Natural killer cell (primary cell): ENCODE results near the gene PTPRN2. TPM values are rescaled to one million over a fixed set of nuclear protein-coding genes. Genes with fewer than 3 reads are reported as not detected.

Source experiments
- ATAC-seq, 3 donors: fragments of 150-1000 bp in 2 of 3; fragments of 200-7000 bp in 1 of 3; cut with Tn5 transposase; 1 replicate in 1 of 3; 2 replicates in 2 of 3; pipeline ENCODE4 v1.10.0; 2021; ENCODE audit warnings: mild to moderate bottlenecking in 2 of 3, moderate library complexity in 2 of 3
- DNase-seq, 2 donors: peaks; one replicate each; pipeline versions ENCODE4 v3.0.0 to v3.0.0-alpha.2; 2013 to 2021; ENCODE audit warnings: mixed read lengths in 1 of 2
- H3K27ac ChIP-seq: one replicate; pipeline ENCODE4 v1.5.1; 2013; ENCODE audit warnings: mild to moderate bottlenecking, low read length
- H3K27me3 ChIP-seq: one replicate; pipeline ENCODE4 v1.6.1; 2013; ENCODE audit warnings: low read length; ENCODE audit not compliant: control insufficient read depth, insufficient read depth
- H3K36me3 ChIP-seq: one replicate; pipeline ENCODE4 v1.6.1; 2013; ENCODE audit warnings: low read length; ENCODE audit not compliant: control insufficient read depth, insufficient read depth
- H3K4me1 ChIP-seq: one replicate; pipeline ENCODE4 v1.6.1; 2013; ENCODE audit warnings: low read length; ENCODE audit not compliant: control insufficient read depth, insufficient read depth
- H3K4me3 ChIP-seq: one replicate; pipeline ENCODE4 v1.5.1; 2013; ENCODE audit warnings: low read length
- H3K9me3 ChIP-seq: one replicate; pipeline ENCODE4 v1.6.1; 2013; ENCODE audit warnings: low read length; ENCODE audit not compliant: control insufficient read depth, insufficient read depth
- H3K27ac Mint-ChIP-seq, 2 donors: one replicate each; pipeline ENCODE4 v1.8.0; 2022; ENCODE audit warnings: mild to moderate bottlenecking in 2 of 2, mixed read lengths in 2 of 2, moderate library complexity in 1 of 2
- H3K27me3 Mint-ChIP-seq, 2 donors: one replicate each; pipeline ENCODE4 v1.8.0; 2022; ENCODE audit warnings: low read depth in 2 of 2, mixed read lengths in 2 of 2
- H3K36me3 Mint-ChIP-seq: one replicate; pipeline ENCODE4 v1.8.0; 2022; ENCODE audit warnings: mixed read lengths
- H3K4me1 Mint-ChIP-seq, 2 donors: one replicate each; pipeline ENCODE4 v1.8.0; 2022; ENCODE audit warnings: mixed read lengths in 2 of 2
- H3K4me3 Mint-ChIP-seq: one replicate; pipeline ENCODE4 v1.8.0; 2022; ENCODE audit warnings: mild to moderate bottlenecking, moderate library complexity, mixed read lengths
- H3K9me3 Mint-ChIP-seq, 2 donors: one replicate each; pipeline ENCODE4 v1.8.0; 2022; ENCODE audit warnings: mixed read lengths in 2 of 2
- CTCF ChIP-seq: fragments of 200-600 bp; IDR thresholded peaks from one replicate; pipeline ENCODE4 v1.8.0; 2022; ENCODE audit warnings: antibody characterized with exemption
- WGBS: methylation state at CpG from one replicate; pipeline ENCODE4 v1.1.7; 2013; ENCODE audit warnings: missing lambda C conversion rate; ENCODE audit not compliant: insufficient coverage; 5-methylcytosine and 5-hydroxymethylcytosine counted together
- intact Hi-C: fragments of 100-400 bp; cut with micrococcal nuclease; formaldehyde crosslinking; loops from one replicate; pipeline ENCODE4 v1.14.2; 2022
- total RNA-seq, 4 donors: library from RNA; stranded (reverse); fragments of 120-200 nt in 1 of 4; gene quantifications; one replicate each; pipeline versions ENCODE4 v1.2.3 to v1.2.4, GENCODE V29; 2013 to 2022

Gene PTPRN2
- total RNA-seq, 3 donors from 2014 or later (not counting 1 experiment from before 2014, with no cell fraction given), result 1.3 to 2.5 (median 1.9) TPM

- no peaks in the 10 kb centered on the region for H3K27me3 ChIP-seq
- no peaks in the 10 kb centered on the region for H3K9me3 Mint-ChIP-seq
- H3K4me1 Mint-ChIP-seq, result no peaks in the 10 kb centered on the region
- WGBS, result 82% methylated on average over 4 of the region's 4 CpGs
- ATAC-seq (no peak), DNase-seq (no peak)
- H3K4me3 Mint-ChIP-seq, result no peak overlapping the region
- intact Hi-C loops, result no loop called here
- H3K27ac ChIP-seq, result no peak overlapping the region
- no peak for TF ChIP-seq CTCF
- H3K27ac Mint-ChIP-seq, result no peak overlapping the region
- no peaks in the 10 kb centered on the region for H3K36me3 ChIP-seq
- H3K4me3 ChIP-seq, result no peak overlapping the region
- no peaks in the 10 kb centered on the region for H3K27me3 Mint-ChIP-seq
- H3K36me3 Mint-ChIP-seq, result no peaks in the 10 kb centered on the region
- H3K9me3 ChIP-seq, result no peaks in the 10 kb centered on the region
- H3K4me1 ChIP-seq, result no peaks in the 10 kb centered on the region
These were observed 565.8 kb downstream of the PTPRN2 start for GRCh38 chr7:158021836-158022235.

GRCh38 chr7:158020706-158021095, 566.9 kb downstream of the PTPRN2 start:
- intact Hi-C loops, result no loop called here
- H3K36me3 Mint-ChIP-seq, result no peaks in the 10 kb centered on the region
- Histone ChIP-seq H3K36me3 (no peaks in the 10 kb centered on the region), H3K27ac (no peak overlapping the region), H3K4me3 (no peak overlapping the region), H3K4me1 (no peaks in the 10 kb centered on the region), H3K27me3 (no peaks in the 10 kb centered on the region), H3K9me3 (no peaks in the 10 kb centered on the region)
- H3K4me3 Mint-ChIP-seq, result no peak overlapping the region
- no peak for TF ChIP-seq CTCF
- H3K27me3 Mint-ChIP-seq, result no peaks in the 10 kb centered on the region
- WGBS, result 91% methylated on average over 8 of the region's 8 CpGs
- DNase-seq (no peak), ATAC-seq (no peak)
- H3K4me1 Mint-ChIP-seq, result no peaks in the 10 kb centered on the region
- H3K27ac Mint-ChIP-seq, result no peak overlapping the region
- H3K9me3 Mint-ChIP-seq, result no peaks in the 10 kb centered on the region

GRCh38 chr7:158019726-158020705, 567.6 kb downstream of the PTPRN2 start:
- no peaks in the 10 kb centered on the region for H3K9me3 Mint-ChIP-seq
- Histone ChIP-seq H3K36me3 (no peaks in the 10 kb centered on the region), H3K27me3 (no peaks in the 10 kb centered on the region), H3K27ac (no peak overlapping the region), H3K4me1 (no peaks in the 10 kb centered on the region), H3K9me3 (no peaks in the 10 kb centered on the region), H3K4me3 (no peak overlapping the region)
- H3K27ac Mint-ChIP-seq, result no peak overlapping the region
- DNase-seq (no peak), ATAC-seq (no peak)
- no peaks in the 10 kb centered on the region for H3K36me3 Mint-ChIP-seq
- no peak overlapping the region for H3K4me3 Mint-ChIP-seq
- no peaks in the 10 kb centered on the region for H3K4me1 Mint-ChIP-seq
- no peak for TF ChIP-seq CTCF
- intact Hi-C loops, result no loop called here
- H3K27me3 Mint-ChIP-seq, result no peaks in the 10 kb centered on the region
- WGBS, result 88% methylated on average over 27 of the region's 27 CpGs
